ENCODE results near the gene ITPR1.

DNA sequence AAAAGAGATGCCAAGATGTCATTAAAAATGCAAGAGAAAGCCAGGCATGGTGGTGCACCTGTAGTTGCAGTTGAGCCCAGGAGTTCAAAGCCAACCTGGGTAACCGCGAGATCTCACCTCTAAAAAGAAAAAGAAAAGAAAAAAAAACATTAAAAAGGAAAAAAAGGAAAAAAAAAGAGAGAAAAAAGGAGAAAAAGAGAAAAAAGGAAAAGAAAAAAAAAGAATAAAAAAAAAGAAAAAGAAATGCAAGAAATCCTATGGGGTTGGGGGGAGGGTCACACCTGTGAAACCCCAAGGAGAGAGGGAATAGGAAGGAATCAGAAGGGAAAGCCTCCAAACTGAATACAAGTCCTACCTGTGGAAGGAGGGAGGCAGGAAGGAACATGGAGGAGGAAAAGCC is 20.8 kb upstream of the ITPR1 start:
- TF ChIP-seq EZH2 (IDR thresholded peaks at IDR 0.05), result no peak
- TF ChIP-seq POLR2AphosphoS5 (IDR thresholded peaks at IDR 0.05; ENCODE audit: borderline replicate concordance, low read depth, low read length), result no peak

Measured in SK-N-MC (cell line).